ENCODE data around the gene PIP5K1B.
A peak's percentile ranks its signal among the peaks of the same experiment; 100 is the strongest.

The PIP5K1B gene

DNA sequence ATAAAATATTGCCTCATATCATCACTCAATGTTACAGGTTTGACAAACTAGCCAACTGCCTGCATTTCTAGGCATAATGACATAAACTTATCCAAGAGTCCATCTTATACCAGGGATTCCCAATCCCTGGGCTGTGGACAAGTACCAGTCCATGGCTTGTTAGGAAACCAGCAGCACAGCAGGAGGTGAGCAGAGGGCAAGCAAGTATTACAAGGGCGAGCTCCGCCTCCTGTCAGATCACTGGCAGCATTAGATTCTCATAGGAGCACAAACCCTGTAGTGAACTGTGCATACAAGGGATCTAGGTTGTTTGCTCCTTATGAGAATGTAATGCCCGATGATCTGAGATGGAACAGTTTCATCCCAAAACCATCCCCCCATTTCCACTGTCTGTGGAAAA is 164.0 kb downstream of the PIP5K1B start:
- no peak for DNase-seq

GRCh38 chr9:68870086-68870485 is 165.0 kb downstream of the PIP5K1B start:
- no peak for DNase-seq

GRCh38 chr9:68871236-68871635 is 166.2 kb downstream of the PIP5K1B start:
- DNase-seq, result no peak

GRCh38 chr9:68872026-68872501 is 167.0 kb downstream of the PIP5K1B start:
- DNase-seq, result no peak

DNA sequence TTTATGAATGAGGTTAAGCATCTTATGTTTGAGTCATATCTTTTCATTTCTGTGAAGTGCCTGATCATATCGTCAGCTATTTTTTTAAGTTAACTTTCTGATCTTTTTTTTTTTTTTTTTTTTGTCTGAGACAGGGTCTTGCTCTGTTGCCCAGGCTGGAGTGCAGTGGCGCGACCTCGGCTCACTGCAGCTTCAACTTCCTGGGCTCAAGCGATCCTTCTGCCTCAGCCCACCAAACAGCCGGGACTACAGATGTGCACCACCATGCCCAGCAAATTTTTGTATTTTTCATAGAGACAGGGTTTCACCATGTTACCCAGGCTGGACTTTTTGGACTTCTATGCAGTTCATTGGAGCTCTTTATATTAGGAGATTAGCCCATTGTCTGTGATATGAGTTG is 168.1 kb downstream of the PIP5K1B start:
- DNase-seq, result no peak

DNA sequence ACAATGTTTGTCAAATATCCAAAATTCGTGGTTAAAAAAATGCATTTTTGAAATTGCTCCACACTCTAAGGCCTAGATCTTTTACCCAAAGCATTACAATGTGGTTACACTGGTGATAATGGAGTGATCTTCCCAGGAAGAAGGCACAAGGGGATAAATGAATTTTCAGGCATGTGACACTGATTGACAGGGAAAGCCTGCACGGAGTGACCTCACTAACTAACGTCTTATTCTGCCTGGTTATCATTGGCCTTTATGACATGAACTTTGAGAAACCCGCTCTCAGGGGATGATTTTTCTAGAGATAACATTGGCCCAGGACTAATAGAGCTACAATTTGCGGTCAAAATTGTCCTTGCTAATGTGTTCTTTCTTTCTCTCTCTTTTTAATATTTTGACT is 171.2 kb downstream of the PIP5K1B start:
- no peak for DNase-seq

DNA sequence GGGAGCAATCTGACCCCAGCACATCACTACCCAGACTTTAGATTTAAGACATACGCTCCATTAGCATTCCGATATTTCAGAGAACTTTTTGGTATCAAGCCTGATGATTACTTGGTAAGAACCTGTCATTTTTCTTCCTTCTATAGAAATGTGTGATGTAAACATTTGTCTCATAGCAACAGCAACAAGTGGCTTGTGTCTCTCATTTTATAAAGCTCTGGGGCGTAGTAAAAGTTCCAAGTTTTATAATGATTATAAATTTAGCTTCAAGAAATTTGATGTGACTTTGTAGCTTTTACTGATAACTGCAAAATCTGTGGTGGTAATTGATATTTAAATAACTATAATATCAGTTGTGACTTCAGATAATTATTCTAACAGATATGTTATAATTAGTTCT is 171.6 kb downstream of the PIP5K1B start:
- no peak for DNase-seq

DNA sequence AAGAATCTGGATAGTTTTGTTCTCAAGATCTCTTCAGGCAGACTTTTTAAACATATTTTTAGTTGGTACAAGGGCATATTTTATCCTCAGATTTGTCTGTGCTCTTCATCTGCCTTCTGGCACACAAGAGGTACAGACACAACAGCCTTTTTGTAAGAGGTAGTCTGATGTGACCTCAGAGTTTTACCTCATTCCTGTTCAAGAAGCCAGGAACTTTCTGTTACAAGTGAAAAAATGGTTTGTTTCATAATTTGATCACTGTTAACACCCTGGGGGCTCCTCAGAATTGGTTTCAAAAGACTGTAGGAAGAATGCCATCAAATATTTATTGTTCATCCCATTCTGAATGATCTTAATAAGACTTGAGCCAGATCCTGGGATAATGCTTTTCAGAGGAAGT is 172.2 kb downstream of the PIP5K1B start:
- DNase-seq, result no peak

- no peak for DNase-seq
Observed at GRCh38 chr9:68878450-68878849, 173.4 kb downstream of the PIP5K1B start.

DNA sequence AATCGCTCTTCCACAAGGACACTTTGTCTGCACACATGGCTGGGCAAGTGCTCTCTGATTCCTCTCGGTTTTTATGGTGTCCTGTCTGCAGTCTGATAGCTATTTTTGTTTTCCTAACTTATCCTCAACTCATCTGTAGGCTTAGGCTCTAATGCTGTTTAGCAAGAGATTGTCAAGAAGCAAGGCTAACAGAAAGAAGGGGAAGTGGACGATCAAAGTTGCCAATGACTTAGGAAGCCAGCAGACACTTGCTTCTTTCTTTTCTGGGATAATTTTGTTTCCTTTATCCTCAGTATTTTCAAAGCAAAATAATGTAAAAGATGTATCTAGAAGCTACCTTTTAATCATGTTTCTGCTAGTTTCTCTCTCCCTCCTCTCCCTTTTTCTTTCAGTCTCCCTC is 178.2 kb downstream of the PIP5K1B start:
- no peak for DNase-seq

GRCh38 chr9:68887232-68887631 is 182.2 kb downstream of the PIP5K1B start:
- peak; percentile 50 for DNase-seq

- DNase-seq, result no peak
Observed at GRCh38 chr9:68894502-68894901, 189.5 kb downstream of the PIP5K1B start.

DNA sequence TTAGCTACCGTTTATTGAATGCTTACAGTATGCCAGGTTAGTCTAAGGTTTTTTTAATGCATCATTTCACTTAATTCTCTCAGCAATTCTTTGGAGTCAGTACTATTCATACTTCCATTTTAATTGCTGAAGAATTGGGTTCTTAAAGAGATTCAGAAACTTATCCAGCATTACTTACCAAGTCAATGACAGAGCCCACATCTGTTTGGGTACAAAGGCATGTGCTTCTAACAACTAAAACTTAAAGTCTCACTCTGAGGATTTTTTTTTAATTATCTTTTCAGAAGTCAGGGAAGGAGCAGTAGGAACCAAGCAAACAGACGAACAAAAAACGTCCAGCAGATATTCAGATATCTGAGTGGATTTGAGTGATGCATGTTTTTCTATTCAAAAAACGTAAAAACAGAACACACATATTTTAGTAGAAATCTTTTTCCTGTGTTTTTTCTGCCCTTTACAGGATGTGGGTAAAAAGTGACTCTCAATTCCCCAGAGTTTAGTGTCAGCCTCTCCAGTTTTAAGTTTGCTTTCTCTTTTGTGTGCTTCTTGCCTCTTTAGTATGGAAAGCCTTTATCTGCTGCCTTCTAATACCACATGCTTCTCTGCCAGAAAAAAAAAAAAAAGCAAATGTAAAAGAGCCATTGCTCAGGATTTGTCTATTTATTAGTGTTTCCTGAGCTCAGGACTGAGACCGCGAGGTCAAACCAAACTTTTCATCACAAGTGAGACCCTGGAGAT is 190.9 kb downstream of the PIP5K1B start:
- DNase-seq, result peak; percentile 66

GRCh38 chr9:68896486-68896885 is 191.4 kb downstream of the PIP5K1B start:
- no peak for DNase-seq

DNA sequence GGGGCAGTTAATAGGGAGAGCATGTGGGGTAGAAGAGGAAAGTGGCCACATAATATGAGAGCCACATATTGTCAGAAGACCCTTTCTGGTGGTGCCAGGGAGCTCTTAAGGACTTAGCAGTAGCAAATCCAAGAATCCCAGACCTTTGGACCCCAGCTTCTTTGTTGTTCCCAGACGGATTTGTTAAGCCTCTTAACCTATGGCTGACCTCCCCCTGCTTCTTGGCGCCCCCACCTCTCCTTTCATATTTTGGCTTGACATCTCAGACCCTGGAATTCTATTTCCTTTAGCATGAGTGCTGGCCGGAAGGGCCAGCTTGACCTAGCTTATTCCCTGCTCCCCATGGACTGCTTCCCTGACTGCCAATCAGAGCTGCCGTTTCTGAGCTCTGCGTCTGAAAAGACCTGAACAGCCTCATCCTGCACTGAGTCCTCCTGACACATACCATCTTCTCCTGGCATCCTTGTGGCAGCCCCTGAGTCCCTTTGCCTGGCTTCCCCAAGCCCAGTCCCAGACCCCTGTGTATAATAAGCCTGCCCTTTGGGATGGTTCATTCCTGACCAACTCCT is 192.6 kb downstream of the PIP5K1B start:
- DNase-seq, result no peak

GRCh38 chr9:68898781-68899439 is 193.9 kb downstream of the PIP5K1B start:
- DNase-seq, result no peak

DNA sequence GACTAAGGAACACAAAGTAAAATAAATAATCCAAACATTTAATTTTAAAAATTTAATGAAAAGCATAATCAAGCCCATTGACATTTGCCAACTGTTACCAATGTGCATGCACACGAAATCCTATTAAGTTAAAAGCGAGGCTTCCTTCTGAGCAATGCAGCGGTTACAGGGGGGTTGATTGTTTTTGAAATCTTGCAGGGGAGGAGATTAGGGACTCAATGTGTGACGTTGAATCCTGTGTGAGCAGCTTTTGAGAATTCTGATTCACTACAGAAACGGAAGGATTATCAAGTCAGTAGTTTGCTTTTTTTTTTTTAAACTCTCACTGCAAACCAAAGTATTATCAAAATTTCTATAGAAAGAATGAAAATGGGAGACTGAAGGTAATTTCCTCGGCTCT is 199.4 kb downstream of the PIP5K1B start:
- no peak for DNase-seq

- DNase-seq, result peak; percentile 25
Observed at GRCh38 chr9:68905129-68905528, 200.1 kb downstream of the PIP5K1B start.

DNA sequence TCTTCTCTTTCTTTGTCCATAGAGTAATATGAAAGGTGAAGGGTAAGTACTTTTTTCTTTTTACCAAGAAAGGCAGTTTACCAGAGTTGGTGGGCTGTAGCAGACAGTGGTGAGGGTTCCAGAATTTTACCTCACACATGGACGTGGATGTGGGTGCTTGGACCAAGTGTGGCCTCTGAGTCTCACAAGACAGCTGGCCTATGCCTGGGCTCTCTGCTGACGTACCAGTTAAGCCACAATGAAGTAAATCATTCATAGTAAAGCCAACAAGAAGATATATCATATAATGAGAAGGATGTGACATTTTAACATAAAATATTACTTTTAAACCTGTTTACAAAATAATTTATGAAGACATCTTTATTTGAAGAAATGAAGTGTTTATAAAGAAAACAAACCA is 202.9 kb downstream of the PIP5K1B start:
- DNase-seq, result no peak

DNA sequence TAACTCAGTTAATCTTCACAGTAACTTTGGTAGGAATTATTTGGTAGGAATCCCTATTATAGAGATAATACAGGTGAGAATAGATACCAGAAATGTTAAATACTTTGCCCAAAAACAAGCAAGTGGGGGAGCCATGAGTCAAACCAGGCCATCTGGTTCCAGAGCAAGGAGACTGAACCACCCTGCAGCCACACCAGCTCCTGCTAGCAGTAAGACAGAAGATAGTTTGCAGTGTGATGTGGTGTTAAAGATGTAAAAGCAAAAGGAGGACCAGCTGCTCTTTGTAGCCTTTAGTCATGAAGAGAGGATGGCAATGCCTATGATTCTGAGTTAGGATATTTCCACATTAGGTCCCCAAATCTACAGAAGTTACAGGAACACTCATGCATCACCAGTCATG is 207.5 kb downstream of the PIP5K1B start:
- DNase-seq, result no peak

DNA sequence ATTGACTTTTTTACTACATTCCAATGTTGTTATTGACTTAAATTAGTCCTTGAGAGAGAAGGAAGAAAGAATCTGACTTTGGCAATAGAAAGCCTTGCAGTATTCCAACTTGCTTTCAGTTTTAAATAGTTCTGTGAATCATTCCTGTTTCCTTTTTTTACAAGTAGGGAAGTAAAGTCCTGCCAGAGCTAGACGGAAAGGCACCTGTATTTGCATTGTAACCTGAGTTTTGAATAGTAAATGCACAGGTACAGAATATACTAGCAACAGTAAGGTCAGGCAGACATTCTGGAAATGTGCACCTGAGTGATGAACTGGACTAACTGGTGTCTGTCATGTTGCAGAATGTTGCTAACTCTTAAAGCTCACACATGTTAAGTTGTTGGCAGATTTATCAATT is 208.0 kb downstream of the PIP5K1B start:
- DNase-seq, result no peak

- no peak for DNase-seq
Observed at GRCh38 chr9:68914751-68915150, 209.7 kb downstream of the PIP5K1B start.

GRCh38 chr9:68919661-68920060 is 214.6 kb downstream of the PIP5K1B start:
- DNase-seq, result peak; percentile 20

DNA sequence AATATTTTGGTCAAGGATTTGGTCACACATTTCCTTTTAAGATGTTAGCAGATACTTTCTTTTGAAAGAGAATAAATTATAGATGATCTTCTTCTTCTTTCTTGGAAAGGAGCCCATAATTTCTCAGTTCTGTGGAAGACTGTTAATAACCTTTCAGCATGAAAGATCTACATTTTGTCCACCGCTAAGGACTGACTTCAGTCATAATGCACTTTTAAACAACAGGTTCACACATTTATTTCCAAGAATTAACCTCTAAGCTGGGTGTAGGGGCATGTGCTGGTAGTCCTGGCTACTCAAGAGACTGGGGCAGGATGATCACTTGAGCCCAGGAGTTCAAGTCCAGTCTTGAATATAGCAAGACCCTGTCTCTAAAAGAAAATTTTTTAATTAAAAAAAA is 215.9 kb downstream of the PIP5K1B start:
- no peak for DNase-seq
